Fibroblast of mammary gland (primary cell): ENCODE data around the gene CELSR2.

ENCODE experiments used
- DNase-seq: peaks from one replicate; pipeline ENCODE4 v3.0.0-alpha.2; 2010; ENCODE audit warnings: low read depth
- H3K4me3 ChIP-seq: 2 replicates; pipeline ENCODE4 v1.5.1; 2011; ENCODE audit warnings: low read depth, mild to moderate bottlenecking, low read length, moderate library complexity; ENCODE audit not compliant: control insufficient read depth
- TF ChIP-seq, protein P1 (sequence below): conservative IDR thresholded peaks from 2 replicates; pipeline ENCODE4 v1.5.1; 2011; ENCODE audit warnings: low read depth, low read length, inconsistent platforms; ENCODE audit not compliant: control insufficient read depth, insufficient read depth

The CELSR2 gene

DNA sequence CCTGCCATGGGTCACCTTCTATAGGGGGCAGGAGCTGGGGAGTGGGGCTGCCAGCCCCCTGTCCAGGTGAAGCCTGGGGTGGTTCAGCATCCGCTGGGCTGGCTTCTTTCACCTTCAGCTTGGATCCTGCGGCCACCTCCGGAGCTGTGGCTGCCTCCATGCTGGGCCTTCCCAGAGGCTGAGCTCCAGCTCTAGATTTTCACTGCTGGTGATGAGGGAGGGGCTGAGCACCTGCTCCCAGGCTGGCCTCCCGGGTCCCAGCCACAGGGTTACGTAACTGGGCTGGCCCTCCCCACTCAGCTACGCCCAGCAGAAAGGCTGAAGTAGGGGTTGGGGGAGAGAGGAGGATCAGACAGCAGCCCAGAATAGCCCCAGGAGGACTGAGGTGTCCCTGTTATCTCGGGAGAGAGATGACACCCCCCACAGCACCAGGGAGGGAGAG lies 57.5 kb downstream of the CELSR2 start, which contains the start of gene MYBPHL:
Gene MYBPHL, minus strand, starts transcription at position 180 of the 442 bp plus-strand sequence. Its CDS starts 20 bp downstream, at position 160.
- no peak within 1 kb of the TSS for H3K4me3 ChIP-seq
- no peak for DNase-seq
- TF ChIP-seq, protein P1, sequence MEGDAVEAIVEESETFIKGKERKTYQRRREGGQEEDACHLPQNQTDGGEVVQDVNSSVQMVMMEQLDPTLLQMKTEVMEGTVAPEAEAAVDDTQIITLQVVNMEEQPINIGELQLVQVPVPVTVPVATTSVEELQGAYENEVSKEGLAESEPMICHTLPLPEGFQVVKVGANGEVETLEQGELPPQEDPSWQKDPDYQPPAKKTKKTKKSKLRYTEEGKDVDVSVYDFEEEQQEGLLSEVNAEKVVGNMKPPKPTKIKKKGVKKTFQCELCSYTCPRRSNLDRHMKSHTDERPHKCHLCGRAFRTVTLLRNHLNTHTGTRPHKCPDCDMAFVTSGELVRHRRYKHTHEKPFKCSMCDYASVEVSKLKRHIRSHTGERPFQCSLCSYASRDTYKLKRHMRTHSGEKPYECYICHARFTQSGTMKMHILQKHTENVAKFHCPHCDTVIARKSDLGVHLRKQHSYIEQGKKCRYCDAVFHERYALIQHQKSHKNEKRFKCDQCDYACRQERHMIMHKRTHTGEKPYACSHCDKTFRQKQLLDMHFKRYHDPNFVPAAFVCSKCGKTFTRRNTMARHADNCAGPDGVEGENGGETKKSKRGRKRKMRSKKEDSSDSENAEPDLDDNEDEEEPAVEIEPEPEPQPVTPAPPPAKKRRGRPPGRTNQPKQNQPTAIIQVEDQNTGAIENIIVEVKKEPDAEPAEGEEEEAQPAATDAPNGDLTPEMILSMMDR, result no peak

DNA sequence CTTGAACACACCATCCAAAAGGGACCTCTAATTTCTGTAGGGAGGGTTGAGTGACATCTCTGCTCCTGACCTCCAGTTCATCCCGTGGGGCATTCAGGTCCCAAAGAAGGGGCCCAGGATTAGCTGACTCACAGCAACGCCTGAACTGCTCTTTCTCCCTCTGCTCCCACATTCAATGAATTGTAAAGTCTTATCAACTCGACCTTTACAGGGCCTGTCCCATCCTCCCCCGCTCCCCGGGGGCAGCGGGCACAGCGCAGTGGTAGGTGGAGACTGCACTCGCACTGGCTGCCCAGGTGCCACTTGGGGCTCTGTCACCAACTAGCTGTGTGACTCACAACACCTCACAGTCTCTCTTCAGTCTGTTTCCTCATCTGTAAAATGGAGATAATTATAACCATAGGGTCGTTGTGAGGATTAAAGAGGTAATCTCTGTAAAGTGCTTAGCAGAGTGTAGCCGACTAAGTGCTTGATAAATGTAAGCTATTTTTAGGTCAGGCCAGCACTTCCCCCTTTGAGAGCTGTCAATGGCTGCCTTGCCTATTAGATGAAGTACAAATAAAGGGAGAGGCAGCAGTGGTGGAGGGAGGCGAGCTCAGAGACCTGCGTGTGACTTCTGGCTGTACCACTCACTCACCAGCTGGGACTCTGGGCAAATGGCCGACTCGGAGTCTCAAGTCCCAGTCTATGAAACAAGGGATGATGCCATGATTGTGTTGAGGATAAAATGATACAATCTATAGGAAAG lies 58.1 kb downstream of the CELSR2 start:
- no peak overlapping the region for H3K4me3 ChIP-seq
- TF ChIP-seq, protein P1, result no peak
- DNase-seq, result no peak

DNA sequence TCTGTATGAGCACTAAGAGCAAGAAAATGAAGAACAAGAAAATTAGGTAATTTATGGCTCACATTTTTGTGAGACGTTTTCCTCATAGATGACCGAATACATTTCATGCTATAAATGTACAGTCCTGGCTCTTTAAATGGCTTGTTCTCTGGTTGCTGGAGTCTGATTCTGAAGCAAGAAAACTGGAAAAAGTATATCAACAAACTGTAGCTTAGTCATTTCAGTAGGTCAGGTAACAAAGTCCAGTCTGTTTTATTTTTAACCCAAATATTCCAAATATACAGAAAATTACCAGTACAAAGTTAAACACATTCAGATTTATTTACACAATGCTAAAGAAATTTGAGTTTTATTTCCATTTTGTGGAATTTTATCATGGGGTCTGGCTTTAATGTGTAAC lies 60.0 kb downstream of the CELSR2 start:
- TF ChIP-seq, protein P1, result no peak
- no peak overlapping the region for H3K4me3 ChIP-seq

DNA sequence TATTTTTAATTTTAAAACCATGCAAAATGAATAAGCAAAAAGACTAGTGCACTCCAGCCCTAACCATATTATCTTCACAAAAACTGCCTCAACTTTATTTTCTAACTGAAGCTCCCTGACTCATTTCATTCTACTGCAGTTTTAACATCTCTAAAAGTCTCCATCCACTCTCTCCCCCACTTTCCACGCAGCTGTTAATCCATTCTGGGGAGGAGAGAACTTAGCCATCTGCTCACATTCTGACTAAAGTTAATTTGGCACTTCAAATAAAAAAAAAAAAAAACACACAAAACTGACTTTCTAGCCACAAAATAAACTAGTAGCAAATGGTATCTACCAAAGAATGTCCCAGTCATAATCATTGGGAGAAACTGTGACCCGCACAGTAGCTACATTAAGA lies 62.9 kb downstream of the CELSR2 start:
- TF ChIP-seq, protein P1, result no peak
- no peak for DNase-seq
- no peak overlapping the region for H3K4me3 ChIP-seq

More for the DNA sequence above, 60.0 kb downstream of the CELSR2 start:
- no peak for DNase-seq

DNA sequence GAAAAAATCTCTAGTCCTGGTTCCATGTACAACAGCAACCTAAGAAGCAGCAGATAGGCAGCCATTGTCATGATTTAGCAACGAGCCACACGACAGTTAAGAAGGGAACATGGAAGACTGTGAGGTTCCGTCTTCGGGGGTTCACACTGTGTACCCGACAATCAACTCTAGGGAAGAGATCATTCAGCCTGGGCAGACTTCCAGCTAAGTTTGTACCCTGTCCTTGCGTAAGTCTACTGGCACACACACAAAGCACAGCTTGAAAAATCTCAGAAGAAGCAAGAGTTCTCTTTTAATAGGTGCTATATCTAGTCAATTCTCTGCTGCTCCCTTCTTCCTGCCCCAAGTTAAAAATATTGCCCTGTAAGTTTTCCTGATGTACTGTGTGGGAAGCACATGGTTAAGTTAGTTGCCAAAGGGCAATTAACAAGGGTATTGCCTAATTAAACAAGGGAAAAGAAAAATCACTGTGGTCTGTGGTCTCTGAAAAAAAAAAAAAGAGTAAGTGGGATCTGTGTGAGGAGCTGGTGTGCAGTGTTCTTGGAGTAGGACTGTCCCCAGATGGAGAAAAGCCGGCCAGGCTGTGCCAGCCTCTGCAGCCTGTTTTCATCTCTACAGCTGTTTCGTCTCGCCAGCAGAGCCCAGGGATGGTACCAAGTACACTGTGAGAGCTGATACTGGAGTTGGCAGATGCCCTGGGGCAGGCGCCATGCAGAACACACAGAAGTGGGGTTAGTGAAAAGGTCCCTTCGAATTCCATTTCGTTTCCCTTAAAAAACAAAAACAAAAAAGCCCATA lies 63.8 kb downstream of the CELSR2 start:
- DNase-seq, result peak; percentile 34
- TF ChIP-seq, protein P1, result no peak
- no peak overlapping the region for H3K4me3 ChIP-seq

DNA sequence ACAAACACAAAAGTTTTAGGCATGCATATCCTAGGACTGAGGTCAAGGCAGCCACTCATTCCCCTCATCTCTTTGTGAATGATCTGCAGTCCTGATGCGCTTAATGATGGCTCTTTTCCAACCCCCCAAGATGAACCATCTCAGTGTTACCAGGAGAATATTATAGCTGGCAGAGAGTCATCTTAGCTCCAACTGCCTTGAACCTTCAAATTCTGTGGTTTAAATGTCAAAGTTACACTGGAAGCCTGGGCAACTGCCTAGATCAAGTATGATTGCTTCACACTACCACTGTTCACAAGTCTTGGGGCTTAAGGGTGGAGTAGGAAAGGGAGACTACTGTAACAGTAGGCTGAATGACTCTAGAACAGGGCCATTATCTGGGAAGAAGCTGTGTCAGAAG lies 65.5 kb downstream of the CELSR2 start:
- TF ChIP-seq, protein P1, result no peak
- H3K4me3 ChIP-seq, result no peak overlapping the region
- DNase-seq, result peak; percentile 25
